ACHN (cell line): ENCODE data around the gene PTPN23.
"Not testable (repeated sequence)": the region's sequence is repeated elsewhere in the genome, so short reads cannot be mapped to it uniquely, and the experiment has no call there.

Experiments
- DNase-seq: peaks from one replicate; pipeline ENCODE4 v3.0.0-alpha.2; 2015
- in situ Hi-C: cut with HindIII; loops from 2 replicates; pipeline ENCODE4 v1.10.0; 2017; ENCODE audit warnings: low sequenced_read_pairs, low pct_ligation_motif_present, low pct_unique_long_range_greater_than_20kb

Gene PTPN23

GRCh38 chr3:47429476-47430270, 48.9 kb downstream of the PTPN23 start:
- no peak for DNase-seq
- in situ Hi-C loops, result no loop called here

- in situ Hi-C loops, result no loop called here
Measured at GRCh38 chr3:47430606-47431005, 49.8 kb downstream of the PTPN23 start.

GRCh38 chr3:47431225-47431624, 50.4 kb downstream of the PTPN23 start:
- DNase-seq, result no peak
- in situ Hi-C loops, result no loop called here

More at GRCh38 chr3:47430606-47431005, 49.8 kb downstream of the PTPN23 start:
- no peak for DNase-seq

GRCh38 chr3:47432673-47433072, 51.9 kb downstream of the PTPN23 start:
- DNase-seq, result no peak
- in situ Hi-C loops, result no loop called here

GRCh38 chr3:47433796-47434195, 53.0 kb downstream of the PTPN23 start:
- in situ Hi-C loops, result no loop called here
- DNase-seq, result no peak

GRCh38 chr3:47434849-47435248, 54.0 kb downstream of the PTPN23 start:
- DNase-seq, result no peak
- in situ Hi-C loops, result no loop called here

- in situ Hi-C loops, result no loop called here
- DNase-seq, result no peak
Measured at GRCh38 chr3:47436180-47436579, 55.4 kb downstream of the PTPN23 start.

- in situ Hi-C loops, result no loop called here
- peak; percentile 19 for DNase-seq
Measured at GRCh38 chr3:47440131-47440530, 59.3 kb downstream of the PTPN23 start.

GRCh38 chr3:47441796-47442551, 61.2 kb downstream of the PTPN23 start:
- in situ Hi-C loops, result no loop called here
- no peak for DNase-seq

- in situ Hi-C loops, result no loop called here
- no peak for DNase-seq
Measured at GRCh38 chr3:47443611-47443995, 62.8 kb downstream of the PTPN23 start.

GRCh38 chr3:47444103-47444502, 63.3 kb downstream of the PTPN23 start:
- in situ Hi-C loops, result no loop called here
- no peak for DNase-seq

GRCh38 chr3:47452453-47453215, 71.8 kb downstream of the PTPN23 start:
- in situ Hi-C loops, result no loop called here
- DNase-seq, result no peak

GRCh38 chr3:47455806-47456452, 75.1 kb downstream of the PTPN23 start:
- no peak for DNase-seq
- in situ Hi-C loops, result no loop called here

GRCh38 chr3:47456984-47457383, 76.2 kb downstream of the PTPN23 start:
- in situ Hi-C loops, result no loop called here
- no peak for DNase-seq

GRCh38 chr3:47459534-47460085, 78.8 kb downstream of the PTPN23 start:
- in situ Hi-C loops, DNase-seq: not testable (repeated sequence)
